Posterior cingulate gyrus (tissue), 11 donors: ENCODE measurements around the gene H3-3A.

Source experiments
- DNase-seq, 10 donors: peaks; one replicate each; pipeline versions ENCODE4 v3.0.0 to v3.0.0-alpha.2; 2020 to 2021; ENCODE audit warnings: mixed read lengths in 3 of 10
- intact Hi-C: fragments of 100-400 bp; cut with DNase I; formaldehyde crosslinking; loops from one replicate; pipeline ENCODE4 v1.15.1; 2023

The H3-3A gene

GRCh38 chr1:226062558-226063223 lies at the start of gene H3-3A:
TSS of gene H3-3A (plus strand) at chr1:226062716. CDS start at chr1:226064352, 1,636 bp downstream.
- intact Hi-C loops = loop anchor here (1.0 to 10.0 kb wide), 3 partner anchors 21 to 634 kb away; partner anchors contain the start of genes ACBD3 and LBR
- peak; percentile 93 to 99 (median 97) for DNase-seq

- DNase-seq = no peak
- intact Hi-C loops = no loop called here
Observed at GRCh38 chr1:226017070-226017469, 45.4 kb upstream of the H3-3A start.

GRCh38 chr1:226019572-226019971 lies 42.9 kb upstream of the H3-3A start:
- no peak for DNase-seq
- intact Hi-C loops = no loop called here

GRCh38 chr1:226021401-226021800 lies 41.1 kb upstream of the H3-3A start:
- DNase-seq = no peak
- intact Hi-C loops = no loop called here

- intact Hi-C loops = no loop called here
- no peak for DNase-seq
Observed at GRCh38 chr1:226021801-226022200, 40.7 kb upstream of the H3-3A start.

GRCh38 chr1:226023735-226024134 lies 38.8 kb upstream of the H3-3A start:
- no peak for DNase-seq
- intact Hi-C loops = no loop called here

- intact Hi-C loops = no loop called here
- no peak for DNase-seq
Observed at GRCh38 chr1:226026833-226027232, 35.7 kb upstream of the H3-3A start.

GRCh38 chr1:226027538-226028217 lies 34.8 kb upstream of the H3-3A start:
- intact Hi-C loops = no loop called here
- no peak for DNase-seq

GRCh38 chr1:226029093-226029496 lies 33.4 kb upstream of the H3-3A start:
- DNase-seq = no peak
- intact Hi-C loops = no loop called here

GRCh38 chr1:226029568-226030225 lies 32.8 kb upstream of the H3-3A start:
- DNase-seq = no peak
- intact Hi-C loops = no loop called here

GRCh38 chr1:226033582-226033981 lies 28.9 kb upstream of the H3-3A start:
- DNase-seq = no peak
- intact Hi-C loops = no loop called here

- intact Hi-C loops = no loop called here
- DNase-seq = no peak
Observed at GRCh38 chr1:226033991-226034390, 28.5 kb upstream of the H3-3A start.

- intact Hi-C loops = no loop called here
- DNase-seq = peak; percentile 33 to 93 (median 53)
Observed at GRCh38 chr1:226034482-226034881, 28.0 kb upstream of the H3-3A start.

GRCh38 chr1:226035915-226036314 lies 26.6 kb upstream of the H3-3A start:
- intact Hi-C loops = no loop called here
- DNase-seq = no peak

GRCh38 chr1:226038661-226039060 lies 23.9 kb upstream of the H3-3A start:
- no peak for DNase-seq
- intact Hi-C loops = no loop called here

GRCh38 chr1:226041419-226041818 lies 21.1 kb upstream of the H3-3A start:
- DNase-seq = no peak
- intact Hi-C loops = no loop called here

GRCh38 chr1:226044514-226045101 lies 17.9 kb upstream of the H3-3A start:
- DNase-seq = no peak
- intact Hi-C loops = no loop called here

- intact Hi-C loops = no loop called here
Observed at GRCh38 chr1:226046240-226046639, 16.3 kb upstream of the H3-3A start.

GRCh38 chr1:226047495-226047894 lies 15.0 kb upstream of the H3-3A start:
- intact Hi-C loops = no loop called here
- DNase-seq = no peak

More at GRCh38 chr1:226046240-226046639, 16.3 kb upstream of the H3-3A start:
- DNase-seq = no peak

GRCh38 chr1:226048886-226049285 lies 13.6 kb upstream of the H3-3A start:
- no peak for DNase-seq
- intact Hi-C loops = no loop called here

- no peak for DNase-seq
- intact Hi-C loops = no loop called here
Observed at GRCh38 chr1:226050133-226050532, 12.4 kb upstream of the H3-3A start.
